Pancreas (tissue), 10 donors: ENCODE data around the gene FAM161A. TPM values are rescaled to one million over a fixed set of nuclear protein-coding genes. Genes with fewer than 3 reads are reported as not detected.

ENCODE experiments used
- ATAC-seq, 4 donors: fragments of 200-7000 bp; cut with Tn5 transposase; one replicate each; pipeline versions ENCODE4 v1.8.0 to v1.9.1; 2020; ENCODE audit warnings: mild to moderate bottlenecking in 4 of 4, moderate library complexity in 4 of 4
- DNase-seq, 6 donors: peaks; one replicate each; pipeline ENCODE4 v3.0.0-alpha.2; 2020
- FAIRE-seq: peaks from 2 replicates; lab custom pipeline; 2012; peaks lifted over from hg19 to GRCh38; lab: Jason Lieb, UNC
- H3K27ac ChIP-seq, 4 donors: fragments of 200-600 bp; sonication (generic); 1 replicate in 3 of 4; 2 replicates in 1 of 4; pipeline versions ENCODE4 v1.5.0 to v1.8.0; 2020
- H3K27me3 ChIP-seq, 4 donors: fragments of 200-600 bp; one replicate each; pipeline ENCODE4 v1.8.0; 2021
- H3K36me3 ChIP-seq, 3 donors: fragments of 200-600 bp; sonication (generic) in 1 of 3; one replicate each; pipeline versions ENCODE4 v1.5.0 to v1.8.0; 2020 to 2021
- H3K4me1 ChIP-seq, 3 donors: fragments of 200-600 bp; one replicate each; pipeline ENCODE4 v1.8.0; 2021
- H3K4me3 ChIP-seq, 4 donors: fragments of 200-600 bp; sonication (generic) in 2 of 4; one replicate each; pipeline versions ENCODE4 v1.5.0 to v1.8.0; 2020 to 2021
- H3K9me3 ChIP-seq, 4 donors: fragments of 200-600 bp; one replicate each; pipeline ENCODE4 v1.8.0; 2021
- CTCF ChIP-seq, 4 donors: fragments of 200-600 bp; sonication (generic) in 3 of 4; IDR thresholded peaks; one replicate each; pipeline versions ENCODE4 v1.5.0 to v1.8.0; 2021; ENCODE audit warnings: antibody characterized with exemption in 4 of 4
- WGBS, 2 donors: extraction: QIAGEN DNeasy Blood & Tissue Kit; methylation state at CpG; one replicate each; pipeline ENCODE4 v1.1.7; 2013; 5-methylcytosine and 5-hydroxymethylcytosine counted together
- intact Hi-C, 3 donors: fragments of 100-400 bp; cut with DNase I; formaldehyde crosslinking; loops; one replicate each; pipeline versions ENCODE4 v1.11.1 to v1.14.2; 2022
- polyA plus RNA-seq, 2 donors: library from polyadenylated mRNA; stranded (reverse); fragments of 200-250 nt; gene quantifications; one replicate each; pipeline ENCODE4 v1.2.3, GENCODE V29; 2013
- total RNA-seq, 6 donors: library from RNA; stranded (reverse); fragmentation: NEBNext Ultra II Directional in 4 of 6; extraction: Animal tissue kit (Norgen Biotek cat#: 25700) in 4 of 6; gene quantifications; one replicate each; pipeline versions ENCODE4 v1.2.1 to v1.2.4, GENCODE V29; 2021 to 2023
- donor health status: healthy with polysubstance abuse.
- donor health status: DM: no; HTN: no; CAD: no; lungs with moderate emphysema.
- donor health status: DM: no; HTN: no; CAD: no.
- donor health status: control.
- donor health status: control.
- donor health status: Bipolar disorder and iron deficiency.
- donor health status: DM: yes; HTN: yes; CAD: no.
- donor health status: DM: no; HTN: no; CAD: no.
- donor health status: DM: no; HTN: no; CAD: no.
- donor health status: DM: yes; HTN: yes; CAD: no.

FAM161A gene
- total and polyA plus RNA-seq, 8 donors, result 1.3 to 5.0 (median 2.5) TPM

GRCh38 chr2:61841286-61841685 is 12.6 kb downstream of the FAM161A start:
- Histone ChIP-seq H3K27me3 (no peaks in the 10 kb centered on the region), H3K36me3 (no peaks in the 10 kb centered on the region), H3K27ac (no peak overlapping the region), H3K4me1 (no peaks in the 10 kb centered on the region), H3K4me3 (no peak overlapping the region), H3K9me3 (no peaks in the 10 kb centered on the region)
- intact Hi-C loops, result no loop called here
- 83 to 94% methylated on average over 3 of the region's 3 CpGs for whole genome bisulfite sequencing, 2 donors
- no peak for TF ChIP-seq CTCF (IDR thresholded peaks at IDR 0.05)
- no peak for DNase-seq
- no peak for FAIRE-seq
- ATAC-seq, result no peak

GRCh38 chr2:61834893-61835292 is 19.0 kb downstream of the FAM161A start:
- ATAC-seq, result no peak
- FAIRE-seq, result no peak
- no peak for TF ChIP-seq CTCF (IDR thresholded peaks at IDR 0.05)

GRCh38 chr2:61833971-61834370 is 19.9 kb downstream of the FAM161A start:
- no peak overlapping the region for H3K4me3 ChIP-seq
- no peaks in the 10 kb centered on the region for H3K27me3 ChIP-seq
- no peaks in the 10 kb centered on the region for H3K4me1 ChIP-seq
- WGBS, 2 donors, result 96 to 99% methylated on average over 1 of the region's 1 CpG
- no peak overlapping the region for H3K27ac ChIP-seq
- no peak for DNase-seq
- no peak for ATAC-seq
- no peak for FAIRE-seq
- intact Hi-C loops, result no loop called here
- no peaks in the 10 kb centered on the region for H3K36me3 ChIP-seq
- no peaks in the 10 kb centered on the region for H3K9me3 ChIP-seq
- no peak for TF ChIP-seq CTCF (IDR thresholded peaks at IDR 0.05)

More at GRCh38 chr2:61834893-61835292, 19.0 kb downstream of the FAM161A start:
- H3K9me3 ChIP-seq, result no peaks in the 10 kb centered on the region
- H3K36me3 ChIP-seq, result no peaks in the 10 kb centered on the region
- DNase-seq, result no peak
- 77 to 98% methylated on average over 1 of the region's 1 CpG for WGBS, 2 donors
- no peaks in the 10 kb centered on the region for H3K27me3 ChIP-seq
- intact Hi-C loops, result no loop called here
- no peak overlapping the region for H3K27ac ChIP-seq
- no peaks in the 10 kb centered on the region for H3K4me1 ChIP-seq
- H3K4me3 ChIP-seq, result no peak overlapping the region

GRCh38 chr2:61832183-61832841 is 21.5 kb downstream of the FAM161A start:
- no peak for FAIRE-seq
- intact Hi-C loops, result no loop called here
- Histone ChIP-seq H3K4me1 (no peaks in the 10 kb centered on the region), H3K4me3 (no peak overlapping the region), H3K27ac (no peak overlapping the region), H3K36me3 (no peaks in the 10 kb centered on the region), H3K9me3 (no peaks in the 10 kb centered on the region), H3K27me3 (no peaks in the 10 kb centered on the region)
- WGBS, 2 donors, result 80 to 82% methylated on average over 11 of the region's 11 CpGs
- no peak for DNase-seq
- ATAC-seq, result no peak
- TF ChIP-seq CTCF (IDR thresholded peaks at IDR 0.05), result no peak

GRCh38 chr2:61822255-61822654 is 31.6 kb downstream of the FAM161A start:
- H3K4me3 ChIP-seq, result no peak overlapping the region
- DNase-seq (no peak), ATAC-seq (no peak), FAIRE-seq (no peak)
- no peaks in the 10 kb centered on the region for H3K36me3 ChIP-seq
- H3K27ac ChIP-seq, result no peak overlapping the region
- no peaks in the 10 kb centered on the region for H3K27me3 ChIP-seq
- no peak for TF ChIP-seq CTCF (IDR thresholded peaks at IDR 0.05)
- 83 to 93% methylated on average over 2 of the region's 2 CpGs for WGBS, 2 donors
- intact Hi-C loops, result no loop called here
- no peaks in the 10 kb centered on the region for H3K4me1 ChIP-seq
- no peaks in the 10 kb centered on the region for H3K9me3 ChIP-seq
